Type B pancreatic cell (in vitro differentiated cells): Measurements from ENCODE around the gene DLG1. TPM values are rescaled to one million over a fixed set of nuclear protein-coding genes. Genes with fewer than 3 reads are reported as not detected.
"Not testable (repeated sequence)": the region's sequence is repeated elsewhere in the genome, so short reads cannot be mapped to it uniquely, and the experiment has no call there.

ENCODE experiments used
- DNase-seq: peaks from one replicate; pipeline ENCODE4 v3.0.0; 2021; ENCODE audit warnings: mixed read lengths; ENCODE audit not compliant: unreplicated experiment; ENCODE audit errors: extremely low spot score
- H3K27ac Mint-ChIP-seq: 2 replicates; pipeline ENCODE4 v1.8.0; 2021; ENCODE audit warnings: mild to moderate bottlenecking, mixed read lengths
- H3K27me3 Mint-ChIP-seq: 2 replicates; pipeline ENCODE4 v1.8.0; 2021; ENCODE audit warnings: mixed read lengths
- H3K36me3 Mint-ChIP-seq: 2 replicates; pipeline ENCODE4 v1.8.0; 2021; ENCODE audit warnings: mixed read lengths
- H3K4me1 Mint-ChIP-seq: one replicate; pipeline ENCODE4 v1.8.0; 2021; ENCODE audit warnings: mixed read lengths; ENCODE audit not compliant: unreplicated experiment
- H3K4me3 Mint-ChIP-seq: 2 replicates; pipeline ENCODE4 v1.8.0; 2021; ENCODE audit warnings: mild to moderate bottlenecking, mixed read lengths
- H3K9me3 Mint-ChIP-seq: 2 replicates; pipeline ENCODE4 v1.8.0; 2021; ENCODE audit warnings: mixed read lengths
- total RNA-seq: library from RNA; stranded (reverse); gene quantifications from 2 replicates; pipeline ENCODE4 v1.2.1, GENCODE V29; 2021; ENCODE audit warnings: low replicate concordance
- TF ChIP-seq, protein P1 (sequence below): fragments of 200-600 bp; sonication (generic); conservative IDR thresholded peaks from 2 replicates; pipeline ENCODE4 v1.5.0; 2021; ENCODE audit warnings: antibody characterized with exemption, mild to moderate bottlenecking

Gene DLG1
- total RNA-seq, 1 donor from 2014 or later, result 95.9 TPM

DNA sequence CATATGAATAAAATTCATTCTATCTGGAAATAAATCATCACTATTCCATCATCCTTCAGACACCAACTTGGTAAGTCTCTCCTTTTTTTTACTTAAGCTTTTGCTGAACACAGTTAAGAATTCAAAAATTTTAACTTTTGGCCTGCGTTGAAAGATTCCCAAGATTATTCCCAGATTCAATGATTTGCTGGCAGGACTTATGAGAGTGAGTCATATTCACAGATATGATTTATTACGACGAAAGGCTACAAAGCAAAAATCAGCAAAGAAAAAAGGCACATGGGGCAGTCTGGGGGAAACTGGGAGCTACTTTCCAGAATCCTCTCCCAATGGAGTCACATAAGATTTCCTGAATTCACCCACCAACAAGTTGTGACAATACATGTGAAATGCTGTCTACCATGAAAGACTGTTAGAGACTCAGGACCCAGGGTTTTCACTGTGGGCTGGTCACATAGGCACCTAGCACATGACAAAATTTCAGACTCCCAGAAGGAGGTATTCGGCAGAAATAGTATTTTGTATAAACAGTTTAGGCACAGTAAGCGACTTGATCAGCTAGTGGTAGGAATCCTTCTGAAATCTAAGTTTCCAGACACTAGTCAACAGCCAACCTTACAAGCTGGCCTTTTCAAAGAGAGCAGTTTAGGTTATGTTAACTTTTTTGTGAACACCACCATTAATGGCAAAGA lies 82.1 kb downstream of the DLG1 start:
- H3K4me3 Mint-ChIP-seq, result no peak overlapping the region
- peaks cover 13% of the 10 kb centered on the region for H3K36me3 Mint-ChIP-seq
- H3K9me3 Mint-ChIP-seq, result no peaks in the 10 kb centered on the region
- no peak overlapping the region for H3K27ac Mint-ChIP-seq
- no peak for DNase-seq
- TF ChIP-seq, protein P1, sequence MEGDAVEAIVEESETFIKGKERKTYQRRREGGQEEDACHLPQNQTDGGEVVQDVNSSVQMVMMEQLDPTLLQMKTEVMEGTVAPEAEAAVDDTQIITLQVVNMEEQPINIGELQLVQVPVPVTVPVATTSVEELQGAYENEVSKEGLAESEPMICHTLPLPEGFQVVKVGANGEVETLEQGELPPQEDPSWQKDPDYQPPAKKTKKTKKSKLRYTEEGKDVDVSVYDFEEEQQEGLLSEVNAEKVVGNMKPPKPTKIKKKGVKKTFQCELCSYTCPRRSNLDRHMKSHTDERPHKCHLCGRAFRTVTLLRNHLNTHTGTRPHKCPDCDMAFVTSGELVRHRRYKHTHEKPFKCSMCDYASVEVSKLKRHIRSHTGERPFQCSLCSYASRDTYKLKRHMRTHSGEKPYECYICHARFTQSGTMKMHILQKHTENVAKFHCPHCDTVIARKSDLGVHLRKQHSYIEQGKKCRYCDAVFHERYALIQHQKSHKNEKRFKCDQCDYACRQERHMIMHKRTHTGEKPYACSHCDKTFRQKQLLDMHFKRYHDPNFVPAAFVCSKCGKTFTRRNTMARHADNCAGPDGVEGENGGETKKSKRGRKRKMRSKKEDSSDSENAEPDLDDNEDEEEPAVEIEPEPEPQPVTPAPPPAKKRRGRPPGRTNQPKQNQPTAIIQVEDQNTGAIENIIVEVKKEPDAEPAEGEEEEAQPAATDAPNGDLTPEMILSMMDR, result no peak
- peaks cover 10% of the 10 kb centered on the region for H3K4me1 Mint-ChIP-seq
- H3K27me3 Mint-ChIP-seq, result no peaks in the 10 kb centered on the region

- no peak overlapping the region for H3K27ac Mint-ChIP-seq
- DNase-seq, result no peak
- H3K4me1 Mint-ChIP-seq, result peaks cover 6% of the 10 kb centered on the region
- H3K36me3 Mint-ChIP-seq, result peaks cover 19% of the 10 kb centered on the region
- TF ChIP-seq, protein P1, result no peak
- no peak overlapping the region for H3K4me3 Mint-ChIP-seq
- H3K9me3 Mint-ChIP-seq, result no peaks in the 10 kb centered on the region
- no peaks in the 10 kb centered on the region for H3K27me3 Mint-ChIP-seq
Observed at GRCh38 chr3:197212290-197212689, 86.1 kb downstream of the DLG1 start.

DNA sequence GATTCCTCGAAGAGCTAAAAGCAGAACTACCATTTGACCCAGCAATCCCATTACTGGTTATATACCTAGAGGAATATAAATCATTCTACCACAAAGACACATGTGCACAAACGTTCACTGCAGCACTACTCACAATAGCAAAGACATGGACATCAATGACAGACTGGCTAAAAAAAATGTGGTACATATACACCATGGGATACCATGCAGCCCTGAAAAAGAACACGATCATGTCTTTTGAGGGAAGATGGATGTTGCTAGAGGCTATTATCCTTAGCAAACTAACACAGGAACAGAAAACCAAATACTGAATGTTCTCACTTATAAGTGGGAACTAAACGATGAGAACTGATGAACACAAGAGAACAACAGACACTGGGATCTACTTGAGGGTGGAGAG lies 86.7 kb downstream of the DLG1 start:
- not testable (repeated sequence) for H3K27me3 Mint-ChIP-seq, H3K9me3 Mint-ChIP-seq, H3K4me1 Mint-ChIP-seq, DNase-seq, H3K27ac Mint-ChIP-seq, H3K4me3 Mint-ChIP-seq
- H3K36me3 Mint-ChIP-seq, result peaks cover 19% of the 10 kb centered on the region

- Mint-ChIP-seq H3K27ac (peak overlapping the region; percentile 14), H3K27me3 (no peaks in the 10 kb centered on the region)
Observed at GRCh38 chr3:197209366-197210260, 88.8 kb downstream of the DLG1 start.

DNA sequence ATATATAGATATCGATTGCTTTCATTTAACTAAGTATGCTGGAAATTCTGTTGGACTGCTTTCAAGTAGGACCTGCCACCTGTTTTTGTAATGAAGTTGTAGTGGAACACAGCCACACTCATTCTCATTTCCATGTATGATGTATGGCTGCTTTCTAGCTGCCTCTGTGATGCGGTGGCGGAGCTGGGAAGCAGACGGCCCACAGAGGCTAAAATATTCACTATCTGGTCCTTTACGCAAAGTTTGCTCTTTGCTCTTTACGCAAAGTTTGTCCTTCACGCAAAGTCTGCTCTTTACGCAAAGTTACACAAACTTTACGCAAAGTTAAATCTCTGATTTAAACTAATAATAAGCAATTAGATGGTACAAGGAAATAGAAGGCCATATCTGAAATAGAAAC lies 91.5 kb downstream of the DLG1 start:
- Mint-ChIP-seq H3K4me1 (peaks cover 22% of the 10 kb centered on the region), H3K9me3 (no peaks in the 10 kb centered on the region), H3K4me3 (no peak overlapping the region), H3K27me3 (no peaks in the 10 kb centered on the region), H3K36me3 (peaks cover 17% of the 10 kb centered on the region), H3K27ac (no peak overlapping the region)
- DNase-seq, result no peak
- TF ChIP-seq, protein P1, result no peak

More at GRCh38 chr3:197209366-197210260, 88.8 kb downstream of the DLG1 start:
- peaks cover 4% of the 10 kb centered on the region for H3K4me1 Mint-ChIP-seq
- TF ChIP-seq, protein P1, result no peak
- peaks cover 24% of the 10 kb centered on the region for H3K36me3 Mint-ChIP-seq
- H3K4me3 Mint-ChIP-seq, result no peak overlapping the region
- no peak for DNase-seq
- no peaks in the 10 kb centered on the region for H3K9me3 Mint-ChIP-seq

- Mint-ChIP-seq H3K4me1 (peaks cover 22% of the 10 kb centered on the region), H3K4me3 (no peak overlapping the region), H3K9me3 (no peaks in the 10 kb centered on the region), H3K27me3 (no peaks in the 10 kb centered on the region), H3K36me3 (peaks cover 9% of the 10 kb centered on the region), H3K27ac (no peak overlapping the region)
- no peak for DNase-seq
- TF ChIP-seq, protein P1, result no peak
Observed at GRCh38 chr3:197205675-197206074, 92.7 kb downstream of the DLG1 start.
